Germinal center (tissue), 1 donor: ENCODE measurements around the gene TDRD9.

Experiments used
- DNase-seq: peaks from one replicate; pipeline ENCODE4 v3.0.0; 2012; ENCODE audit warnings: mixed read lengths, low spot score

The TDRD9 gene

GRCh38 chr14:104075530-104076151, 147.4 kb downstream of the TDRD9 start:
- DNase-seq, result no peak

- DNase-seq, result no peak
Observed at GRCh38 chr14:104076743-104077142, 148.5 kb downstream of the TDRD9 start.

GRCh38 chr14:104078031-104078455, 149.8 kb downstream of the TDRD9 start:
- peak; percentile 90 for DNase-seq

- no peak for DNase-seq
Observed at GRCh38 chr14:104080376-104081260, 152.4 kb downstream of the TDRD9 start.

- no peak for DNase-seq
Observed at GRCh38 chr14:104081261-104081835, 153.1 kb downstream of the TDRD9 start.

- DNase-seq, result no peak
Observed at GRCh38 chr14:104081951-104082464, 153.8 kb downstream of the TDRD9 start.

GRCh38 chr14:104082807-104083206, 154.6 kb downstream of the TDRD9 start:
- DNase-seq, result no peak

GRCh38 chr14:104084251-104085002, 156.2 kb downstream of the TDRD9 start:
- no peak for DNase-seq

GRCh38 chr14:104085032-104085888, 157.0 kb downstream of the TDRD9 start, which contains the start of gene ASPG:
Gene ASPG (plus strand): TSS chr14:104085700. CDS start chr14:104085771, 71 bp downstream.
- no peak for DNase-seq

GRCh38 chr14:104085889-104086201, 157.6 kb downstream of the TDRD9 start:
- DNase-seq, result no peak

- DNase-seq, result no peak
Observed at GRCh38 chr14:104086210-104086660, 158.0 kb downstream of the TDRD9 start.

- no peak for DNase-seq
Observed at GRCh38 chr14:104086661-104087461, 158.6 kb downstream of the TDRD9 start.

- no peak for DNase-seq
Observed at GRCh38 chr14:104087505-104087904, 159.2 kb downstream of the TDRD9 start.

GRCh38 chr14:104087981-104088850, 160.0 kb downstream of the TDRD9 start:
- DNase-seq, result no peak

GRCh38 chr14:104090071-104090748, 162.0 kb downstream of the TDRD9 start:
- no peak for DNase-seq

- DNase-seq, result no peak
Observed at GRCh38 chr14:104091061-104091926, 163.0 kb downstream of the TDRD9 start.

GRCh38 chr14:104091927-104092771, 163.9 kb downstream of the TDRD9 start:
- no peak for DNase-seq
